Type B pancreatic cell (in vitro differentiated cells): ENCODE results near the gene RPTOR. TPM values are rescaled to one million over a fixed set of nuclear protein-coding genes. Genes with fewer than 3 reads are reported as not detected.
A peak's percentile ranks its signal among the peaks of the same experiment; 100 is the strongest.

Experiments used
- DNase-seq: peaks from one replicate; pipeline ENCODE4 v3.0.0; 2021; ENCODE audit warnings: mixed read lengths; ENCODE audit not compliant: unreplicated experiment; ENCODE audit errors: extremely low spot score
- H3K27ac Mint-ChIP-seq: 2 replicates; pipeline ENCODE4 v1.8.0; 2021; ENCODE audit warnings: mild to moderate bottlenecking, mixed read lengths
- H3K27me3 Mint-ChIP-seq: 2 replicates; pipeline ENCODE4 v1.8.0; 2021; ENCODE audit warnings: mixed read lengths
- H3K36me3 Mint-ChIP-seq: 2 replicates; pipeline ENCODE4 v1.8.0; 2021; ENCODE audit warnings: mixed read lengths
- H3K4me1 Mint-ChIP-seq: one replicate; pipeline ENCODE4 v1.8.0; 2021; ENCODE audit warnings: mixed read lengths; ENCODE audit not compliant: unreplicated experiment
- H3K4me3 Mint-ChIP-seq: 2 replicates; pipeline ENCODE4 v1.8.0; 2021; ENCODE audit warnings: mild to moderate bottlenecking, mixed read lengths
- H3K9me3 Mint-ChIP-seq: 2 replicates; pipeline ENCODE4 v1.8.0; 2021; ENCODE audit warnings: mixed read lengths
- CTCF ChIP-seq: fragments of 200-600 bp; sonication (generic); conservative IDR thresholded peaks from 2 replicates; pipeline ENCODE4 v1.5.0; 2021; ENCODE audit warnings: antibody characterized with exemption, mild to moderate bottlenecking
- total RNA-seq: library from RNA; stranded (reverse); gene quantifications from 2 replicates; pipeline ENCODE4 v1.2.1, GENCODE V29; 2021; ENCODE audit warnings: low replicate concordance

The RPTOR gene
- total RNA-seq, 1 donor from 2014 or later: 39.8 TPM

GRCh38 chr17:80582165-80582564 lies 37.5 kb downstream of the RPTOR start:
- Mint-ChIP-seq H3K36me3 (peaks cover 6% of the 10 kb centered on the region), H3K9me3 (no peaks in the 10 kb centered on the region), H3K4me1 (peaks cover 51% of the 10 kb centered on the region), H3K4me3 (no peak overlapping the region), H3K27me3 (no peaks in the 10 kb centered on the region), H3K27ac (no peak overlapping the region)
- TF ChIP-seq CTCF: no peak
- no peak for DNase-seq

DNA sequence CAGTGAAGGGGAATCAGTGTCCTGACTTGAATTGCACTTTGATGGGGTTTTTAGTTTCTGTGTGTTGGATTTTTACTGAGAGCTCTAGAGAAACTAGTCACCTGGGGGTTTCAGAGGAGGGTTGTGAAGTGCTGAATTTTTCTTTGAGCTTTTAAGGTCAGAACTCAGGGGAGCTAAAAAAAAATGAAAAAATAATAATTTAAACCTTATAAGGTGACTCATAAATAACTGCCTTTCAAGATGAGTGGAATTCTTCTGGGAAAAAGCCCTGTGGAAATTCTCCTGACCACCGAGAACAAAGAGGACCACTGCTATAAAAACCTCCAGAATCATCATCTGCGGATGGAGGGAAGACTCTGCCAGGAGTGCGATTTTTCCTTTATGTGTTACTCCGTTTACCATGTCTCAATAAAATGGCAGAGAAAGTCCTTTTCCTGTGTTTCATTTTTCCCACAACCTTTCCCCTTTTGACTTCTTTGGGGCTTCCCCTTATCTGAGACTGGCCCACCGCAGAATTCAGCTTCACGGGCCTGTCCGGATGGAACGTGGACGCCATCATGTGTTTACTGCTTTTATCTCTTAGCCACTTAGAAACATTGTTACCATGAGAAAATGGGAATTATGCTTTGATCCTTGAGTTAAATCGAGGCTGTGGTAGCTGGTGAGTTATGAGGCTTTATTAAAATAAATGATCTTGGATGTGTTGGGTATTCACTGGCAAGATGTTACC lies 39.7 kb downstream of the RPTOR start:
- peak overlapping the region; percentile 61 for H3K27ac Mint-ChIP-seq
- no peaks in the 10 kb centered on the region for H3K9me3 Mint-ChIP-seq
- peaks cover 36% of the 10 kb centered on the region for H3K4me1 Mint-ChIP-seq
- H3K27me3 Mint-ChIP-seq: no peaks in the 10 kb centered on the region
- peaks cover 9% of the 10 kb centered on the region for H3K36me3 Mint-ChIP-seq
- H3K4me3 Mint-ChIP-seq: no peak overlapping the region
- no peak for TF ChIP-seq CTCF
- no peak for DNase-seq

GRCh38 chr17:80585890-80586845 lies 41.5 kb downstream of the RPTOR start:
- peaks cover 9% of the 10 kb centered on the region for H3K36me3 Mint-ChIP-seq
- H3K4me1 Mint-ChIP-seq: peaks cover 28% of the 10 kb centered on the region
- no peak for DNase-seq
- H3K4me3 Mint-ChIP-seq: no peak overlapping the region
- H3K27me3 Mint-ChIP-seq: no peaks in the 10 kb centered on the region
- H3K9me3 Mint-ChIP-seq: no peaks in the 10 kb centered on the region
- no peak for TF ChIP-seq CTCF
- no peak overlapping the region for H3K27ac Mint-ChIP-seq

DNA sequence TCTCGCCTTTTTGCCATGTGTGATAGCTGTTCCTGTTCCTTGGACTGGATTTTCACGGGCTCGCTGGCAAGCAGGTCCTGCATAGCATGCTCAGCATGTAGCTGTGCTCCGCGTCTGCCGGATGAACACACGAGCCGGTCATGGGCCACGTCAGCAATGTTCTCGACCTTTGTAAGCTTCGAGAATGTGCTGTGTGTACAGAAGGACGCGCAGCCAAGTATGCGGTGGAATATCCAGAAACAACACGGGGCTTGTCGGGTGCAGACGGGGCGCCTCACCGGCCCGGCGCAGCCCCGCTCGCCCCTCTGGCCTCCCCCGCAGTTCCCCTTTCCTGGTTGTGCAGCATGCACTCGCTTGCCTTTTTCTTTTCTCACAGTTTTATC lies 42.2 kb downstream of the RPTOR start:
- Mint-ChIP-seq H3K27me3 (no peaks in the 10 kb centered on the region), H3K4me1 (peaks cover 26% of the 10 kb centered on the region), H3K36me3 (peaks cover 9% of the 10 kb centered on the region), H3K9me3 (no peaks in the 10 kb centered on the region), H3K4me3 (no peak overlapping the region), H3K27ac (no peak overlapping the region)
- DNase-seq: no peak
- no peak for TF ChIP-seq CTCF

GRCh38 chr17:80588702-80589383 lies 44.2 kb downstream of the RPTOR start:
- peaks cover 23% of the 10 kb centered on the region for H3K4me1 Mint-ChIP-seq

More at GRCh38 chr17:80588702-80589383, 44.2 kb downstream of the RPTOR start:
- TF ChIP-seq CTCF: no peak
- no peaks in the 10 kb centered on the region for H3K9me3 Mint-ChIP-seq
- H3K27me3 Mint-ChIP-seq: no peaks in the 10 kb centered on the region
- no peak for DNase-seq
- peaks cover 5% of the 10 kb centered on the region for H3K36me3 Mint-ChIP-seq
- H3K27ac Mint-ChIP-seq: no peak overlapping the region
- no peak overlapping the region for H3K4me3 Mint-ChIP-seq
